ENCODE measurements around the gene NDOR1.

The NDOR1 gene

DNA sequence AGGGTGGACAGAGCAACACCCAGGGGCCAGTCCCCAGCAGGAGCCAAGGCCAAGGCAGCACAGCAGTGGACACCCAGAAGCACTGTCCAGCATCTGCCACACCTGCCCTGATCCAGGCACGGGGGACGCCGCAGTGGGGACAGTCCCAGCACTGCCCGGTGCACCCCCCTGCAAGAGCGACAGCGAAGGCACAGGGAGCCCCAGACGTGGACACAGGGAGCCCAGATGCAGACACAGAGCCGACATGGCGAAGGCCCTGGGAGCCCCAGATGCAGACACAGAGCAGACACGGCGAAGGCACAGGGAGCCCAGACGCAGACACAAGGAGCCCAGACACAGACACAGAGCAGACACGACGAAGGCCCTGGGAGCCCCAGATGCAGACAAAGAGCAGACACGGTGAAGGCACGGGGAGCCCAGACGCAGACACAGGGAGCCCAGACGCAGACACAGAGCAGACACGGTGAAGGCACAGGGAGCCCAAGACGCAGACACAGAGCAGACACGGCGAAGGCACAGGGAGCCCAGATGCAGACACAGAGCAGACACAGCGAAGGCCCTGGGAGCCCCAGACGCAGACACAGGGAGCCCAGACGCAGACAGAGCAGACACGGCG lies 21.4 kb upstream of the NDOR1 start:
- no peak for DNase-seq

DNA sequence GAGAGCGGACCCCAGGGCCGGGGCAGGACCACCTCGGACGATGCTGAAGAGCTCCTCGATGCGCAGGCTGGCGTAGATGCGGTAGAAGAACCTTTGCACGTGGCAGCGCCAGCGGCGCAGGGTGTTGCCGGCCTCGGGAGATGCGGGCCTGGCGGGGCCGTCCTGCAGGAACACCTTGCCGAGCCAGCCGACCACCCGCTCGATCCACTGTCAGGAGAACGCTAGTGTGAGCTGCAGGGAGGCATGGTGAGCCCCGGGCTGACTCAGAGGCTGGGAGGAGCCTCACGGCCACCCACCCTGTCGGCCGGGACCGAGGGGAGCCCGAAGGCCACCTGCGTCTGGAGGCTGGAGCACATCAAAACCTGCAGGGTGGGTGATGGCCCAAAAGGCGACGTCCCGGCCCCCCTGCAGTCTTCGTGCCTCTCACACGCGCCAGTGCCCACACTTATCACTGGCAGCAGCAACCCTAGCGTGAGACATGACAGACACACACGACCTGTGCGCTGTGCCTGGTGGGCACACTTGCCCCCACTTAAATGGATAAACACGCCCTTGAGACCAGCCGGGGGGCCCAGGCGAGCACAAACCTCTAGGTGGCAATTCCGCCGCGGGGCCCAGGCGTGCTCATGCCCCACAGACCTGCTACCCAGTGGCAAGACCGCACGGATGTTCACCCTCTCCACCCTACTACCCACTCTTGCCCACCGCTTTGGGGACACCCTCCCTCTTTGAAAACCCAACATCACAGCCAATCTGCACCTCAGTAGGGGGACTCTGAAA lies 20.4 kb upstream of the NDOR1 start:
- DNase-seq, result no peak

DNA sequence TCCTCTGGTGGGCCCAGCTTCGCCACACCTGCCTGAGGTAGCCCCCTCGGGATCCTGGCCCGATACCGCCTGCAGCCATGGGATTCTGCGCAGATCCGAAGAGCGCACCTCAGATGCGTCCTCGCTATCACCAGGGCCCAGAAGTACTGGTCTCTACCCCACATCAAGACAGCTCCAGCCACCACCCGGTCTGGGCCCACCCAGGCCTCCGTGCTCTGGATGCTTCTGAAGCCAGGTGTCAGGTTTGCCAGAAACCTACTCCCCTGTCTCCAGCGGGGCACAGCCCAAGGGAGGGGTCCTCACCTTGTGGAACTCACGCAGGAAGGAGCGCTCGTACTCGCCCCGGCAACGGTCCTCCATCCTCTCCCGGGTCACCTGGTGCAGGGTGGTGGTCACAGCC lies 19.6 kb upstream of the NDOR1 start:
- DNase-seq, result no peak

DNA sequence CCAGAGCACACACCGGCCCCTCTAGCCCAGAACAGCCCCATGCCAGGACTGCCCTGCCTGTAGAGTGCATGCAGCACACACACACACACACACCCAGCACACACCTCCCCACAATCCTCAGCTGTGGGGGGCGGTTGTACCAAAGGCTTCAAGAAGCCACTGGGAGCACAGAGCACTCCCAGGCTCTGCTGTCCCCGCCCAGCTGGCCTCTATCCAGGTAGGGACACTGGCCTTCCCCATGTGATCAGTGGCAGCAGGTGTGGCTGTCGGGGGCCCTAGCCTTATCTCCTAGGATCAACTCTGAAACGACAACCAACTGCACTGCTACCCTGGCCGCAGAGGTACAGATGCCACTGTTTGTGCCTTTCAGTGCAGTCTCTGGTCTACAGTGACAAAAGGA lies 19.1 kb upstream of the NDOR1 start:
- DNase-seq, result no peak

DNA sequence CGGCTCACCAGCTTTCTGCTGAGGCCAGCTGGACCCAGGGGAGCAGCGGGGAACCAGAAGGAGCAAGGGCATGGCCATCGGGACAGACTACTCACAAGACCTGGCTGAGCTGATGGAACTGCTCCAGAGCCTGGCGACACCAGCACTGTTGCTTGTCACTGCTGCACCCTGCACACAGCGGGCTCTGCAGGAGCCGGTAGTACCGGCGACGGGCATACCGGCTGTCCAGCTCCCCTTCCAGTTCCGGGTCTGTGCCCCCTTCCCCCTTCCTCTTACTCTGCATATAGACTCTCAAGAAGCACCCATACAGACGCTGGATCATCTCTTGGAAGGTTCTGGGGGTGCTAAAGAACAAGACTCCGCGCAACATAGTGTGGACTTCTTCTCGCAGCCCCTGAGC lies 18.1 kb upstream of the NDOR1 start:
- no peak for DNase-seq

DNA sequence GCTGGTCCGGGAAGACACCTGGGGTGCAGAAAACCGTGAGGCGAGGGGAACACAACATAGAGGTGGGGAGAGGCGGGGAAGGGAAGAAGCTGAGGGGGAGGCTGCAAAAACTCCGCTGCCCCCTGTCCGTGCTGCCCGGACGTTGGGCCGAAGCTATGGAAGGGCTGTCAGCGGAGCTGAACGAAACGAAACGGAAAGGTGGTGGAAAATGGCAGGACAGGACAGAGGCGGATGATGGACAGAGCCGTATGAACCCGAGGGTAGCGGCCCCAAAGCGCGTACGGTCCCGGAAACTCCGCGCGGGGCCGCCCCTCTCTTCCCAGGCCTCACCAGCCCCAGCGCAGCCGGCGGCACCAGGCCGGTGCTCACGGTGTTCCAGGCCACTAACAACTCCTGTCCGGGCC lies 17.4 kb upstream of the NDOR1 start:
- no peak for DNase-seq

DNA sequence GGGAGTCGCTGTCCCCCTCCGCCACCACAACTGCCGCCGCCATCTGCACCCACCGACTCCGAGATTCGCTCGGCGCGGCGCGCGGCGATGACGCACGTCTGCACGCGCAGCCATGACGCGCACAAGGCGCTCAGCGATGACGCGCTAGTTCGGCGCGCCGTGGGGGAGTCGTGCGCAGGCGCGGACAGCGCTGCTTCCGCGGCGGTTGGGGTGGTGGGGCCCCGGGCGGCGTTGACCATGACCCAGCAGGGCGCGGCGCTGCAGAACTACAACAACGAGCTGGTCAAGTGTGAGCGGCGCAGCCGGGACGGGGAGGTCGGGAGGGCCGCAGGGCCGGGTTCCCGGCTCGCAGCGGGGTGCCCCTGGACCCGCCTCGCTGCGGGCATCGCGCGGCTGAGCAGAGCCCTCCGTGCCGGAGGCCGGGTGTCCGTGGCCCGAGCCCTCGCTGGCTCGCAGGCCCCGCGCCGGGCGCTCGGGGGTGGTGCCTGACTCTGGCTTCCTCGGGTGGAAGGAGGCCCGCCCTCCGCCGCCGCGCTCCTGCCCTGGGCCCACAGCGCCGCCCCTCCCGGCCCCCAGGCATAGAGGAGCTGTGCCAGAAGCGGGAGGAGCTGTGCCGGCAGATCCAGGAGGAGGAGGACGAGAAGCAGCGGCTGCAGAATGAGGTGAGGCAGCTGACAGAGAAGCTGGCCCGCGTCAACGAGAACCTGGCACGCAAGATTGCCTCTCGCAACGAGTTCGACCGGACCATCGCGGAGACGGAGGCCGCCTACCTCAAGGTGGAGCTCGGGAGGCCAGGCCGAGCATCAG lies 16.8 kb upstream of the NDOR1 start, which contains the start of the genes ANAPC2 and SSNA1:
Gene ANAPC2, minus strand, starts transcription at position 71 of the 807 bp plus-strand sequence. Its CDS starts 28 bp downstream, at position 43.
Gene SSNA1, plus strand, starts transcription at position 187 of the 807 bp plus-strand sequence. Its CDS starts 51 bp downstream, at position 238.
- peak; percentile 93 for DNase-seq

DNA sequence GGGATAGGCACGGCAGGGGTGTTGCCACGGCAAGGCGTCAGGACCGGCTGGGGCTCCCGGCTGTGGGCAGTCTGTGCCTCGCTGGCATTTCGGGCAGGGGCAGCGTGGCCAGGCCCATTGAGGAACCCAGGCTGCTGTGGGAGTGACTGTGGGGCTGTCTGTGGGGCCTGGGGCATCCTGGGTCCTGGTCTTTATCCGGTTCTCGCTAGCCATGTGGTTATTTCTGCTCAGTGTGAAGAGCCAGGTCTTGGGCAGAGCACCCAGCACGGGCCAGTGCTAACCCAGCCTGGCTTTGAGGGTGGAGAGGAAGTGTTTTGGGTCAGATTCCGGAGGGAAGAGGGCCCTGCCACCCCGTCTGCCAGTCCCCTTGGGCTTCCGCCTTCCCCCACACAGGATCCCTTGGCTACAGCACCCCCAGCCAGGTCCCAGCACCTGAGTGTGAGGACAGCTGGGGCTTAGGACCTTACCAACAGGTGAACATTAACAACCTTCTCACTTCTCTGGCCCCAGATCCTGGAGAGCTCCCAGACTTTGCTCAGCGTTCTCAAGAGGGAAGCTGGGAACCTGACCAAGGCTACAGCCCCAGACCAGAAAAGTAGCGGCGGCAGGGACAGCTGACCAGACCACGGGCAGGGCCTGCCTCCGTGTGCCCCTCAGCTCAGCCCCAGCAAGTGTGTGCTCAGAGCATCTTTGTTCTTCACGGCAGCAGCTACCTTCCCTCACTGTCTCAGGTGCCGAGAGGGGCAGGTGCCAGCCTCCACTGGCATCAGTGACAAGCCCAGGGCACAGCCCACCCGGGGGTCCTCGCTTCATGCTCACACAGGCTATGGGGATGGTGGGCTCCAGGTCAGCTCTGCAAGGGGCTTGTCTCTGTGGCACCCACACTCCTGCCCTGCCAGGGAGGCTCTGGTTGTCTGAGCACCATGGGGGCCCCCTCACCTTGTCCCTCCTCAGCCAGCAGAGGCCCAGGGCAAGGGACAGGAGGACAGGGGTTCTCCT lies 15.9 kb upstream of the NDOR1 start:
- no peak for DNase-seq

DNA sequence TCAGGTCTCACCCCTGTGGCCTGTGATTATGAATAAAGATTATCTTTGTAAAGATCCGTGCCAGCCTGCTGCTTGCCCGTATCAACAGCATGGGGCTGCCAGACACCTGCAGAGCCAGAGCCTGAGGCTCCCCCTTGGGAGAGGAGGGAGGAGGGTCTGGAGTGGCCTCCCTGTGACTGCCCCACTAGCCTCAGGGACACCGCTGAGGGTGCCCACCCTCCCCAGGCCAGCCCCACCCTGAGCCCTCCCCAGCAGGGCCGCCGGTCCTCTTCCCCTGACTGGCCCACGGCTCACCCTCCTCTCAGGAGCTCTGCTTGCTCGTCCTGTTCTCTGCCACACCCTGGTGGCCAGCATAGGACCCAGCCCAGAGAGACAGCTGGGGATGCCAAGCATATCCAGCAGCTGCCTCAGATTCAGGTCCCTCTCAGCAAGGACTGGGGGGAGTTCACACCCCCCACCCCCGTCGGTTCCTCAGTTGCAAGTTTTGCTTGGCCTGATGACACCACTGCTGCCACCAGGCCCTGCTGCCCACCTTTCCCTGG lies 15.1 kb upstream of the NDOR1 start:
- DNase-seq, result no peak

DNA sequence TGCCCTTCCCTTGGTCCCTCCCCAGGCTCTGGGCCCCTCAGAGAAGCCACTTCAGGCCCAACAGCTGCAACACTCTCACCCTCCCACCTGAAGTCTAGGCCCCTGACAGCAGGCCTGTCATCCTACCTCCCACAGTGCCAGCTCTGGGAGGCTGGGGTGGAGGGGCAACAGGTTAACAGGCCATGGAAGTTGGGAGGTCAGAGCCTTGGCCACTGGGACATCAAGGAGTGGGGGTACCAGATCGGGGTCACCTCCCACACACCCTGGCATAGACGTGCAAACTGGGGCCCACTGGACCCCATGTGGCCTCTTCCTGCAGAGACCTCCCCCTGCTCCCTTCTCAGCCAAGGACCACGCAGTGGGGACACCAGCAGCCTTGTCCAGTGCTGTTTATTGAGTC lies 14.3 kb upstream of the NDOR1 start:
- no peak for DNase-seq

DNA sequence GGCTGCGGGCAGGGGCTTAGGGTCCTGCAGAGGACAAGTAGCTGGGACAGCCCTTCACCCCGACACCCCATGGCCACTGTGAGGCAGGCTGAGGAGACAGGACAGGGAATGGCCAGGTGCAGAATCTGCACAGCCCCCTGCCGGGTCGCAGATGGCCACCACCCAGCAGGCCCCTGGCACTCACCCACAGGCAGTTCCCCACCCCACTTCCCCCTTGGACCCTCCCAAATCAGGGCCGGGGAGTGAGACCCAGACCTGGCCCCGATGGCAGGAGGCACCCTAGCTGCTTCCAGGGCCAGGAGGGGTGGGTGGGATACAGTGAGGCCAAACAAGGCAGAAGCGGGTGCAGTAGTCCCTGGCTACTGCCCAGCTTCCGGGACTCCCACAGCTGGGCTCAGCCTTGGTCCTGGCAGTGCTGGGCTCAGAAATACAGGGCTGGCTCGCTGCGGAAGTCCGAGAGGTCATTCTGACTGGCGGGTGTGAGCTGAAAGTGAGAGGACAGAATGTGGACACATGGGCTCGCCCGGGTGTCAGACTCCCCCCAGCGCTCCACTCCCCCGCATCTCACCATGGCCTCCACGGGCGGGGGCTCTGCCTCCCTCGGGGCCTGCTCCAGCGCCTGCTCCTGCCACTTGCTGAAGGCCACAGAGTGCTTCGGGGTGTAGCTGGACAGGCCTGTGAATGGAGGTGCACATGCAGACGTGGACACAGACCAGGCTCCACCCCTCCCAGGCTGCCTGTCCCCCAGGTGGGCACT lies 13.6 kb upstream of the NDOR1 start:
- DNase-seq, result no peak

DNA sequence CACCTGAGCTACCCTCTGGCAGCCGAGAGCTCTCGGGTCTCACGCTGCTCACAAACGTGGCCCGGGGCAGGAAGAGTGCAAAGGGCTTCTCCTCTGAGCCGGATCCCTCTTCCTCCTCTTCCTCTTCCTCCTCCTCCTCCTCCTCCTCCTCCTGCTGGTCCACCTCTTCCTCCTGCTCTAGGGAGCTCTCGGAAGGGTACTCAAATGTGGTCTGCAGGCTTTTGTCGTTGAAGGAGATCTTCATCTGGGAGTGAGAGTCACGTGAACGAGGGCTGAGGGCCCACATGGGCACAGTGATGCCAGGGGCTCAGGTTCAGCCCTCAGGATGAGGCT lies 13.1 kb upstream of the NDOR1 start:
- no peak for DNase-seq

DNA sequence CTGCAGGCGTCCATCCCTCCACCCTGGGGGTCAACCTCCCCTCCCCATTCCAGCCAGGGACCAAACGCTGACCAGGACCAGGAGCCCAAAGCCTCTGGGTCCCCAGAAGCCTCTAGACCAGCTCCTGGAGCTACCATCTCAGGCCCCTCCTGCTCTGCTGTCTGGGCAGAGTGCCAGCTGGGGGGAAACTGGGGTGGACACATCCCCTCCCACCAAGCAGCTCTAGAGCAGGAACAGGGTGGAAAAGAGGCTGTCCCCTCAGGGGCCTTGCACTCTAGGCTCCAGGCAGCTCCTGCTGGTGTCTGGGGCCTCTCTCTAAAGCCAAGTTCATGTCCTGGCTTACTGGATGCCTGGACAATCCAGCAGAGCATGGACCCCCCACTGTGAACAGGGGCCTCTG lies 12.6 kb upstream of the NDOR1 start:
- DNase-seq, result no peak

DNA sequence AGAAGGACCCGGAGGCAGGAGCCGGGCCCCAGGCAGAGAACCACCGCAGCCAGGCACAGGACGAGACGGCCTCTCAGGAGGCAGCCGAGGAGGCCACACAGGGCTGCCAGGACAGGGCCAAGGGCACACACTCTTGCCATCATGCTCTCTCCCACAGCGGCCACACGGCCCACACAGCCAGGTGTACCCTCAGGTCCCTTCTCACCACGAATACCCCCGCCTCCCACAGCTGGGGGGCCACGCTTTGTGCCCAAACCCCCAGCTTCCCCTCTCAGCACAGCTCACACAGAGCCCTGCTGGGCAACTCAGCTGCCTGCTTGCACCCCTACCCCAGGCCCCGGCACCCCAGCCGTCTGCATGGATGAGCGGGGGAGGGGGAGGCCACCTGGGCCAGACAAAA lies 11.7 kb upstream of the NDOR1 start:
- no peak for DNase-seq

DNA sequence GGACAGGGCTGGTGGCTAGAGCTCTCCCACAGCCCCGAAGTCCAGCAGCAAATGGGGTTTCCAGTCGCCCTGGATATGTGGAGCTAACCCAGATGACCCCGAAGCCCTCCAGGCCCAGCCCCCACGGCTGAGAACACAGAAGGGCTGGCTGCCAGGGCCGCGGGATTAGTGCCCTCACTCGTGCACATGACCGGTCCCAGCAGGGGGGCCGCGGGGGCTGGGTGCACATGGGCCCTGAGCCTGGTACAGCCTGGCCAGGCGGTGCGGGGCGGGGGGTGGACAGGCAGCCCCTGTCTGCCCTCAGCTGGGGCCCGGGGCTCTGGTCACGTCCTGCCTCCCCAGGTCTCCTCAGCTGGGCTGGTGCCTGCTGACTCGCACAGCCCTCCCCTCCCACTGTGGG lies 11.1 kb upstream of the NDOR1 start:
- no peak for DNase-seq

DNA sequence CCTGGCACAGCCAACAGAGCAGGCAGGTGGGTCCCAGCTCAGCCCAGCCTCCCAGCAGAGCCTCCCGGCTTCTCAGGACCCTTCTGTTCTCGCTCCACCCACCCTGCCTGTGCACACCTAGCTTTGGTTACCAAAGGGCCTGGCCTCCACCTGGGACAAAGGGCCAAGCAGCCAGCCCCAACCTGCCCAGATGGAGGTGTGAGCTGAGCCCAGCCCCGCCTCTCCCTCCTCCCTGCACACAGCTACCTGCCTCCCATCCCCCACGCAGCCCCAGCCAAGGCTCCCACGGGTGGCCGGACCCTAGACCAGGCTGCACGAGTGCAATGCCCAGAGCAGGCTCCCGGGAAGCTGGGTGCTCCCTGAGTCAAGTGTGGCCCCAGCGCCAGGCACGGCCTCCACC lies 10.6 kb upstream of the NDOR1 start:
- DNase-seq, result no peak

DNA sequence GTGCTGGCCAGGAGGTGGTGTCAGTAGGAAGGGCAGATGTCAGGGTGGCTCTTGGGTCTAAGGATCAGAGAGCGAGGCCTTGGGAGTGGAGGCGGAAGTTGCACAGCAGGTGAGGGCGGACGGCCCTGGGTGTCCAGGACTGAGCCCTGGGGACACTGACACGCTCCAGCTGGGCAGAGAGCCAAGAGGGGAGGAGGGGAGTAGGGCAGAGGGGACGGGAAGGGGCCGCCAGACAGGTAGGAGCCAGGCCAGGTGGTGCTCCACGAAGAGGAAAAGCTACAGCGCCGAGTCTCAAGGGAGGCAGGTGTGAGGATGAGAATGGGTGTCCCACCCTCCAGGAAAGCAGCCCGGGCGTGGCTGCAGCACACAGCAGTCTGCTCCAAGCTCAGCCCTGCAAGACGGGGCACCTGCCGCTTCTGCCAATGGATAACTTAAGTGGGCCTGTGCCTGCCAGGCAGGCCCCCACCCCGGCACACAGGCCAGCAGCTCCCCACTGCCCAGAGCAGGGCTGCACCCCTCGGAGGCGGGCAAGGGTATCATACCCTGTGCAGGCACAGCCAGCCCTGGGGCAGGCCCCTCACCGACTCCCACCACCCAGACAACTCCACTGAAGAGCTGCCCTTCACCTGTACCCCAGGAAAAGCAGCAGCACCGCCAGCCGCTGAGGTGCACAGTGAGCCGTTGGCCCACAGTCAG lies 9.8 kb upstream of the NDOR1 start:
- no peak for DNase-seq

DNA sequence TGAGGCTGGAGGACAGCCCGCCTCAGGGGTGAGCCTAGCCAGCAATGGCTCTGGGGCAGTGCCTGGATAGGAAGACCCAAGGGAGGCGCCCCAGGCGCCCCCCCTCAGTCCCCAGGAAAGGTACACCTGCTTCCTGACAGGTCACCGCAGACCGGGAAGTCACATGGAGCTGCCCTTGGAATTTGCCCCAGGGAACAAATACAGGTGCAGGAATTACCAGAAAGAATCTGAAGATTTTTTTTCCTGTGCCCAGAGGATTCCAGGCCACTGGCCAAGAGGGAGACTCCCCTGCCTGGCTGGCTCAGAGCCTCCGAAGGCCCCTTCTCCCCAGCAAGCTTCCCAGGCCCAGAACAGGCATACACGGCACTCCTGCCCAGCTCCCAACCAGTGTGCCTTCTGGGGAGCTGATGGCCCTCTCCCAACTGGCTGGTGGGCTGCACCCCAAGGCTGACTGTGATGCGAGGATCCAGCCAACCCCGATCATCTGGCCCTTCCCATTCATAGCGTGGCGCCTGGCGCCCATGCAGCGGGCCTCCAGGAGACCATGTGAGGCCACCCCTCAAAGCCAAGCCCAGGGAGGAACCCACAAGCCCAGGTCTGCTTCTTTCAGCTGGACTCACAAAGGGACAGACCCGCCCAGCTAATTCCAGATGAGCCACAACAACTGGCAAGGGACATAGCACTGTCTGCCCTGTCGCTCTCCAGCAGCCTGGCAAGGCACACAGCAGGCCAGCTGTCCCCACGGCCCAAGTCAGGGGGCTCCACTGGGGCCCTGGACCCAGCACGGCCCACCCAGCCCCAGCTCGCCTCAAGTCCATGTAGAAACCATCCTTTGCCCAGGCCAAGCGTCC lies 7.2 kb upstream of the NDOR1 start:
- no peak for DNase-seq

DNA sequence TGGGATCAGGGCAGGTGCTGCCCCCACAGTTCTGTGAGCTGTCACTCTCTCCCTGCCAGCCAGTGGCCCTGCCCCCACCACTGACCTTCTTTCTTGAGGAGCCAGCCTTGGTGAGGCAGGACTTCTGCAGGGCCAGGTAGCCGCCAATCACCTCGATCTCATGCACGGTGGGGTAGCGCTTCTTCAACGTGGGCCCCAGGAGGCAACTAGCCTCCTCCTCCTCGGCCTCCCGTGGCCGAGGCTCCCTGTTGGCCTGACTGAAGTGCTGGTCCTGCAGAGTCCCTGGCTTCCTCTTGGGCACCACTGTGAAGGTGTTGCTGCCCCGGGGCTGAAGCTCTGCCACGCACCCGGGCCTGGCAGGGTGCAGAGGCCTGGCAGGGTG lies 6.6 kb upstream of the NDOR1 start:
- DNase-seq, result no peak
